OCI-LY1 (cell line): Measurements from ENCODE around the gene CACNA2D3.

ENCODE experiments used
- H2AFZ ChIP-seq: fragments of 200-600 bp; sonication (generic), shearing (Covaris generic); 2 replicates; pipeline ENCODE4 v1.6.0; 2014; ENCODE audit warnings: antibody characterized with exemption, mild to moderate bottlenecking, low read length
- H3F3A ChIP-seq: fragments of 200-600 bp; sonication (generic), shearing (Covaris generic); 2 replicates; pipeline ENCODE4 v1.6.0; 2014; ENCODE audit warnings: mild to moderate bottlenecking, antibody characterized with exemption, low read length, moderate library complexity; ENCODE audit not compliant: insufficient read depth
- H3K27ac ChIP-seq: fragments of 200-600 bp; sonication (generic); 2 replicates; pipeline ENCODE4 v1.5.1; 2014; ENCODE audit warnings: low read length, mixed run types, mild to moderate bottlenecking, low read depth; ENCODE audit not compliant: poor library complexity, severe bottlenecking
- H3K27me3 ChIP-seq: fragments of 200-600 bp; sonication (generic); 2 replicates; pipeline ENCODE4 v1.6.0; 2014; ENCODE audit warnings: antibody characterized with exemption, mild to moderate bottlenecking, low read length, moderate library complexity; ENCODE audit not compliant: insufficient read depth
- H3K36me3 ChIP-seq: fragments of 200-600 bp; sonication (generic); 2 replicates; pipeline ENCODE4 v1.6.1; 2014; ENCODE audit warnings: mild to moderate bottlenecking, antibody characterized with exemption, low read length, moderate library complexity, mixed read lengths; ENCODE audit not compliant: insufficient read depth
- H3K4me1 ChIP-seq: fragments of 200-600 bp; sonication (generic); 2 replicates; pipeline ENCODE4 v1.5.1; 2014; ENCODE audit warnings: mild to moderate bottlenecking, low read length, moderate library complexity; ENCODE audit not compliant: insufficient read depth, severe bottlenecking
- H3K4me2 ChIP-seq: fragments of 200-600 bp; sonication (generic), shearing (Covaris generic); 2 replicates; pipeline ENCODE4 v1.6.1; 2014; ENCODE audit warnings: low read length
- H3K4me3 ChIP-seq: fragments of 200-600 bp; sonication (generic); 2 replicates; pipeline ENCODE4 v1.5.1; 2014; ENCODE audit warnings: low read length, low read depth, mild to moderate bottlenecking, mixed read lengths; ENCODE audit not compliant: poor library complexity, severe bottlenecking
- H3K79me2 ChIP-seq: fragments of 200-600 bp; shearing (Covaris generic); 2 replicates; pipeline ENCODE4 v1.6.1; 2016; ENCODE audit warnings: mixed run types, low read length, mixed read lengths; ENCODE audit not compliant: insufficient read depth
- H3K9ac ChIP-seq: fragments of 200-600 bp; sonication (generic), shearing (Covaris generic); 2 replicates; pipeline ENCODE4 v1.6.1; 2014; ENCODE audit warnings: mild to moderate bottlenecking, low read length, mixed read lengths
- H3K9me2 ChIP-seq: fragments of 200-600 bp; sonication (generic), shearing (Covaris generic); 2 replicates; pipeline ENCODE4 v1.6.1; 2014; ENCODE audit warnings: low read depth, mild to moderate bottlenecking, low read length, mixed read lengths
- H3K9me3 ChIP-seq: fragments of 200-600 bp; shearing (Covaris generic); 2 replicates; pipeline ENCODE4 v1.6.1; 2014; ENCODE audit warnings: low read length, mixed read lengths
- H4K20me1 ChIP-seq: fragments of 200-600 bp; sonication (generic), shearing (Covaris generic); 2 replicates; pipeline ENCODE4 v1.6.0; 2016; ENCODE audit warnings: mild to moderate bottlenecking, low read length; ENCODE audit not compliant: insufficient read depth
- EZH2 ChIP-seq: fragments of 200-600 bp; sonication (generic), shearing (Covaris generic); IDR thresholded peaks from 2 replicates; pipeline ENCODE4 v1.8.0; 2017; ENCODE audit warnings: borderline replicate concordance, mixed run types, mild to moderate bottlenecking, antibody characterized with exemption, low read length, moderate library complexity, mixed read lengths
- TF ChIP-seq, protein P1 (sequence below): fragments of 200-600 bp; sonication (generic), shearing (Covaris generic); IDR thresholded peaks from 2 replicates; pipeline ENCODE4 v1.5.1; 2017; ENCODE audit warnings: mild to moderate bottlenecking, antibody characterized with exemption, low read length, moderate library complexity, mixed read lengths

The CACNA2D3 gene

DNA sequence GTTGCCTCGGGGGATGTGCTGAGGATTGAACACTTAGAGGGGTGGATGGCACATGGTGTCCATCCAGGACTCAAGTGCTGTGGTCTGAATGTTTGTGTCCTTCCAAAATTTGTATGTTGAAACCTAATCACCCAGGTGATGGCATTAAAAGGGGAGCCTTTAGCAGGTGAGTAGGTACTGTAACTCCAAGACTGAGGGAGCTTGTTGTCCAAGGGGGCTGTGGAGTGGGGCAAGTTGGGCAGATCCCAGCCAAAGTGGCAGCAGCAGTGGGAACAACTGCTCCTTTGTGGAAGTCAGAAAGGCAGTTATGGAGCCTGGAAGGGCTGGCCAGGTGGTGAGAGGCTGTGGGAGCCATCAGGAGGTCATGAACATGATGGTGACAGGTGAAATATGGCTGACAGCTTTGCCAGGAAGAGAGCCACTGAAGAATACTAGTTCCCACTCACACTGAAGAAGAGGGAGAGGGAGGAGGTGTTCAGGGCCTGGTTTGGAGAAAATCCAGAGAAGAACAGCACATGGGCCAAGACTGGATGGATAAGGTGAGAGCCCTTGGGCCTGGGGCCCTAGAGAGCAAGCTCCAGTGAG is 385.6 kb downstream of the CACNA2D3 start:
- TF ChIP-seq, protein P1, sequence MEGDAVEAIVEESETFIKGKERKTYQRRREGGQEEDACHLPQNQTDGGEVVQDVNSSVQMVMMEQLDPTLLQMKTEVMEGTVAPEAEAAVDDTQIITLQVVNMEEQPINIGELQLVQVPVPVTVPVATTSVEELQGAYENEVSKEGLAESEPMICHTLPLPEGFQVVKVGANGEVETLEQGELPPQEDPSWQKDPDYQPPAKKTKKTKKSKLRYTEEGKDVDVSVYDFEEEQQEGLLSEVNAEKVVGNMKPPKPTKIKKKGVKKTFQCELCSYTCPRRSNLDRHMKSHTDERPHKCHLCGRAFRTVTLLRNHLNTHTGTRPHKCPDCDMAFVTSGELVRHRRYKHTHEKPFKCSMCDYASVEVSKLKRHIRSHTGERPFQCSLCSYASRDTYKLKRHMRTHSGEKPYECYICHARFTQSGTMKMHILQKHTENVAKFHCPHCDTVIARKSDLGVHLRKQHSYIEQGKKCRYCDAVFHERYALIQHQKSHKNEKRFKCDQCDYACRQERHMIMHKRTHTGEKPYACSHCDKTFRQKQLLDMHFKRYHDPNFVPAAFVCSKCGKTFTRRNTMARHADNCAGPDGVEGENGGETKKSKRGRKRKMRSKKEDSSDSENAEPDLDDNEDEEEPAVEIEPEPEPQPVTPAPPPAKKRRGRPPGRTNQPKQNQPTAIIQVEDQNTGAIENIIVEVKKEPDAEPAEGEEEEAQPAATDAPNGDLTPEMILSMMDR: no peak
- no peak for TF ChIP-seq EZH2
- H3K4me2 ChIP-seq: no peak overlapping the region
- no peaks in the 10 kb centered on the region for H3F3A ChIP-seq
- H3K27ac ChIP-seq: no peak overlapping the region
- no peaks in the 10 kb centered on the region for H3K4me1 ChIP-seq
- H3K27me3 ChIP-seq: no peaks in the 10 kb centered on the region
- no peaks in the 10 kb centered on the region for H4K20me1 ChIP-seq
- H3K79me2 ChIP-seq: no peaks in the 10 kb centered on the region
- no peak overlapping the region for H3K9ac ChIP-seq
- H3K9me2 ChIP-seq: no peaks in the 10 kb centered on the region
- H3K36me3 ChIP-seq: no peaks in the 10 kb centered on the region
- no peak overlapping the region for H3K4me3 ChIP-seq
- H3K9me3 ChIP-seq: no peaks in the 10 kb centered on the region
- no peak overlapping the region for H2AFZ ChIP-seq

DNA sequence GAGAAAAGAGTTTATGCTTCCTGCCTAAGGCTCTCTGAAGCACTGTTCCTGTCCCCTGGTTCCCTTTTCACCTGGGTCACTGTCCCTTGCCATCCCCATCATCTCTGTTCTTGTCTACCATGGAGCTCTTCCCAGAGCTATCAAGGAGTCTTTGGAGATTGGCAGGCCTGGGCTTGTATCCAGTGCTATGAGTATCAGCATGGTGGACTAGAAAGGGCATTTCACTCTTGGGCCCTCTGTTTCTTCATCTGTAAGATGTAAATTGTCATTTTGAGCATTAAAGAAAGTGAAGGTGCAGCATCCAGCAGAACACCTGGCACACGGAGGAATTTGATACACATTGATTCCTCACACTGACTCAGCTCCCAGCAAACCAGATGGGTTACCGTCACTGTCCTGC is 388.2 kb downstream of the CACNA2D3 start:
- Histone ChIP-seq H3K36me3 (no peaks in the 10 kb centered on the region), H3K4me1 (no peaks in the 10 kb centered on the region)

DNA sequence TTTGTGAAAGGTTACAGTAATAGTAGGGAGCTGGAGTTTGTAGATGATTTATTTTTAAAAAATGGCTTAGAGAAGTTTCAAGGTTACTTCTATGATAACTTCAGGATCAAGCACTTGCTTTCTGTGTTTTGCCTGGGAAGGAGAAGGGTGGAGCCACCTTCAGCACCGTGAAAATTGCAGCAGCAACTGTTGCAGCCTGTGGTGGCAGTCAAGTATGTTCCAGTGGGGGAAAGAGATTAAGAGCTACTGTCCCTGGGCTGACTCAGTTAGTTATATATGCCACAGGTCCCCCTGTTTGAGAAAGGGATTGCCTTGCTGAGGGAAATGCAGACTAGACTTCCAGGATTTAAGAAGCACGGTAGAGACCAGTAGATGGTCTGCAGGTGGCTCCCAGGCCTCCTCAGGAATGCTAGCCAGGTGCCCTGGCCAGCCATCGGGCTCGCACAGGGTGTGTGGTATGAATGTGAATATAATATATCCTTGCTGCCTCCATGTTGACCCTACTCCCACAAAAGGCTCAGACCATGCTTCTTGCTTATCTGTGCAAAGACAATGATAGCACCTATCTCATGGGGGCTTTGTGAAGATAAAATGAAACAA is 389.5 kb downstream of the CACNA2D3 start:
- Histone ChIP-seq H3K27ac (no peak overlapping the region), H3K4me2 (no peak overlapping the region), H3K27me3 (no peaks in the 10 kb centered on the region), H3K4me3 (no peak overlapping the region), H3K36me3 (no peaks in the 10 kb centered on the region), H3K9me2 (no peaks in the 10 kb centered on the region), H3K4me1 (no peaks in the 10 kb centered on the region), H3K9me3 (no peaks in the 10 kb centered on the region), H3K79me2 (no peaks in the 10 kb centered on the region), H2AFZ (no peak overlapping the region), H3K9ac (no peak overlapping the region), H4K20me1 (no peaks in the 10 kb centered on the region), H3F3A (no peaks in the 10 kb centered on the region)
- no peak for TF ChIP-seq EZH2
- TF ChIP-seq, protein P1: no peak

More for the DNA sequence above, 388.2 kb downstream of the CACNA2D3 start:
- no peaks in the 10 kb centered on the region for H4K20me1 ChIP-seq
- H2AFZ ChIP-seq: no peak overlapping the region
- H3K4me2 ChIP-seq: no peak overlapping the region
- H3F3A ChIP-seq: no peaks in the 10 kb centered on the region
- no peaks in the 10 kb centered on the region for H3K27me3 ChIP-seq
- TF ChIP-seq, protein P1: no peak
- no peak for TF ChIP-seq EZH2
- no peak overlapping the region for H3K27ac ChIP-seq
- no peaks in the 10 kb centered on the region for H3K9me3 ChIP-seq
- no peak overlapping the region for H3K9ac ChIP-seq
- no peaks in the 10 kb centered on the region for H3K79me2 ChIP-seq
- no peaks in the 10 kb centered on the region for H3K9me2 ChIP-seq
- no peak overlapping the region for H3K4me3 ChIP-seq
